Forelimb muscle (tissue), 1 donor: ENCODE measurements around the gene SYNE2. TPM values are rescaled to one million over a fixed set of nuclear protein-coding genes. Genes with fewer than 3 reads are reported as not detected.

Experiments used
- DNase-seq: peaks from one replicate; pipeline ENCODE4 v3.0.0-alpha.2; 2013; ENCODE audit warnings: low read depth
- polyA plus RNA-seq: library from polyadenylated mRNA; unstranded; fragments of 120-200 nt; gene quantifications from one replicate; pipeline ENCODE4 v1.2.1, GENCODE V29; 2013; ENCODE audit not compliant: insufficient read length

Gene SYNE2
- polyA plus RNA-seq, 1 donor: 53.5 TPM

DNA sequence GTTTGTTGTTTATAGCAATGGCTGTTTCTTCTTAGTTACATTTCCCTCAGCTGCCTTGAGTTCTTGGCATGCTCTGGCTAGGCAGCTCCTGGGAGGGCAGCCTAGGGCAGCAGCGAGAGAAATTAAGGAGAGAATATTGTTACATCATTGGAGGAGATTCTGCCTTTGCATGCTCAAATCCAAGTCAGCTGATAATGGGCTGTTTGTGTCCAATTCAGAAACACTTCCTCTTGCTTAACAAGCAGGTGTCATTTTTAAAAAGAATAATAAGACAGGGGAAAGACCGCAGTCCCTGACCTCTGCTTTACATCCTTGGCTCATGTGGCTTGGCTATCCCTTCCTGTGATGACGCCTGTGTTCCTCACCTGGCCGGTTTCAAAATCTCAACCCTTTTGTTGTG, 364.5 kb downstream of the SYNE2 start:
- DNase-seq: no peak

DNA sequence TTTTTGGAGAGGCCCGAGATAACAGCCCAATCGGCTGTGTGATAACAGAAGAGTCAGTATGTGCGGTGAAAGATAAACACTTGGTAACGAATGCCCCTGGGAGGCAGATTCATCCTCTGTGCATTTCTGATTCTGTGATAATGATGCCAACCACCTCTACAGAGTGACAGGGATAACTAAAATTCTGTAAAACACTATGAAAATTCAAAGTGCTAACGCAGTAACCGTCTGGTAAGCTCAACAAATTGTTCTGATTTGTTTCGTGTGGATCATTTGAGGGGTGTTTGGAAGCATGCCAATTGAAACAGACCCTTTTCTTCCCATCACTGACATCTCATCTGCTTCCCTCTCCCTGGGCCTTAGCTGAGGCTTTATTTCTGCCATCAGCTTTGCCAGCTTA, 365.0 kb downstream of the SYNE2 start:
- DNase-seq: no peak

DNA sequence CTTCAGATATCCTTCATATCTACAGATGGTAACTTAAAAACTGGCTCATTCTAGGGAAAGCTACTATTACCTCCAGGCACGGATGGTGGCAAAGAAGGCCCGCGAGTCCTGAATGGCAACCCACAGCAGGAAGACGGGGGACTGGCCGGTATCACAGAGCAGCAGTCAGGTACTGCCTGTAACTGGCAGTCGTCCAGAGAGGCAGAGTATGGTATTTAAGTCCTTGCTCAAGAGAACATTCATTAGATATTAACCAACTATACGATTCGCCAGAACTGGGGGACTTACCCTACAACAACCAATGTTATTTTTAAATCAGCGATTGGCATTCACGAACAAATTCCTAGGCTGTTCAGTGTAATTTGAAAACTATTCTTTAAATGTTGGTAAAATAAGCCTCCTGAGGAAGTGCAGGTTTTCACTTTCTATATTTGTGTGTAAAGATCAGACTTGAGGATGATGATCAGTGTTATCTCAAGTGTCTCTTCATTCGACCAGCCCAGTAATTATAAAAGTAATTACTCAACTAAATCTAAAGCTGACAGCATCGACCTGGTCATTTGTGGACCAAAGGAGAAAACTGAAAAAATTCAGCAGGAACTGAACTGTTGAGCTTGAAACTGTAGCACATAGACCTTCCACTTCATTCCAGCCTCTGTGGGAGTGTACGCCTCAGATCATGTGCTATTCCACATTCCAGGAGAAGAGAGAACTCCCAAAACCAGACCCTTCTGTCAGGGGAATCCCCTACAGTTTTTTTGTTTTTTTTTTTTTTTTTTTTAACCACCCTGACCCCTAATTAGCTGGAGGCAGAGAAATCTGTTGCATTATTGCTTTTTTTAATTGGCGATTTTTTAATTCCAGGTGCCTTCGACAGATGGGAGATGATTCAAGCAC, 365.8 kb downstream of the SYNE2 start:
- DNase-seq: no peak

DNA sequence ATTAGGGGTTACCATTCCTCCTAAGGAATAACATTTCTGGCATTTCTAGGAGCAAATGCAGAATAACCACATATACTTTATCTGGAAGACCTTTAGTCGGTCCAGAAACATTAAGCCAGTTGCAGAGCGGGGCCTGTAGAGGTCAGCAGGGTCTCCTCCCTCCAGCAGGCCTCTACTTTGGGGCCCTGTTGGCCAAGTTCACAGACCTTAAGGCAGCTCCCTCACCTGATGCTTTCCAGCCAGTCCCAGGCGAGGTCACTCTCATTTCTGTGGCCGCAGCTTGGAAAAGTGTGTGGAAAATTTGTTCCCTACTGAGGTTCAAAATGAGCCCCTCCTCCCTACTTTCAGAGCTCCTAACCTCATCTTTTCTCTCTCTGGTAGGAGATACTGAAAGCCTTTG, 367.3 kb downstream of the SYNE2 start:
- DNase-seq: no peak

DNA sequence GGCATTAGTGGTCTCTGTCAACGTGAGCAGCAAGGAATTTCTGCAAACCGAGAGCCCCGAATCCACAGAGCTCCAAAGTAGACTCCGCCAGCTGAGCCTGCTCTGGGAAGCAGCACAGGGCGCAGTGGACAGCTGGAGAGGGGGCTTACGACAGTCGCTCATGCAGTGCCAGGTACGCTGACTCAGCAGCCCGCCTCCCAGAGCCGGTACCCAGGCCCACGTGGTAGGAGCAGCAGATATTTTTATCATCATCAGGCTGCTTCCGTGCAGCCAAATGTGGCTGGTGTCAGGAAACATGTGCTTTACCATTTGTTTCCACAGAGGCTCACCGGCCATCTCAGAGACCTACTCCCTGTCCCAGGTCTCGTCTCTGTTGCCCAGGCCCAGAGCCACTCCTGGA, 367.7 kb downstream of the SYNE2 start:
- no peak for DNase-seq

DNA sequence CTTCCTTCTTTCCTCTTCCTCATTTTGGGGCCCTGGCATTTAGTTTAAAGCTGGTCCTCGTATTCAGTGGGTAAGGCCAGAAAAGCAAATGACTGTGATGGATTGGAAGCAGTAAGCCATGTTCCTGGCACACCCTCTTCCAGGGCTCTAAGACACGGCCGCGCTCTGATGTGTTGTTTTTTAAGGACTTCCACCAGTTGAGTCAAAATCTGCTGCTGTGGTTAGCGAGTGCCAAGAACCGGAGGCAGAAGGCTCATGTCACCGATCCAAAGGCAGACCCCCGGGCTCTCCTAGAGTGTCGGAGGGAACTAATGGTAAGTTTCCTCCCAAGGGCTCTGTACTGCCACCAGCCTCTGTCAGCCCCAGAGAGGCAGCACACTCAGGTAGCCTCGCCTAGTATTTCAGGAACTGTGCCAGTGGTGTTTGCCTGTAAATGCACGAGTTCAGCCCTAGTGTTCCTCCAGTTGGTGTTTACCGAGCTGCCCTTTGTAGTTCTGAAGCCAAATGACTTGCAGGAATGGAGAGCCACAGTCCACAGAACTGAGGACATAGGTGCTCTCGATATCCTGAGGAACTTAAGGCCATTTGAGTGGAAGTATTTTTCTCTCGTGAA, 368.7 kb downstream of the SYNE2 start:
- no peak for DNase-seq

DNA sequence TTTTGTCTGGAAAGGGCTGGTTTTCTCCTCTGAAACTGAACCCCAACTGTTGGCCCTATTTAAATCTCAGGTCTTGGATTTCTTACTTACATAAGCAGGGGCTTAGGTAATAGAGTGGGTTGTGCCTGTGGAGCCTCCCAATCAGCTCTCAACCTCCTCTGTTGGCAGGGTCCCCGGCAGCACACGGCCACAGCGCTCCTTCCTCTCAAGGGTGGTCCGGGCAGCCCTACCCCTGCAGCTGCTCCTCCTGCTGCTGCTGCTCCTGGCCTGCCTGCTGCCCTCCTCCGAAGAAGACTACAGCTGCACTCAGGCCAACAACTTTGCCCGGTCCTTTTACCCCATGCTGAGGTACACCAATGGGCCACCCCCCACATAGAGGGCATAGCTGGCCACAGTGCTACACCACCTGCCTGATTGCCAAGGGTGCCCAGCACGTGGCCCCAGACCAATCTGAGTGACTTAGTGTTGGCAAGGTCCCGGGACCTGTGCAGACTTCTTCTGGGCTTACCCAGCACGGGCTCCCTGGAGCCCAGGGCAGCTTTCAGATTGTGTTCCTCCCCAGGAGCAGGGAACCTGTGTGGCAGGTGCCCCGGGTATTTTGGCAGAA, 372.4 kb downstream of the SYNE2 start:
- no peak for DNase-seq

DNA sequence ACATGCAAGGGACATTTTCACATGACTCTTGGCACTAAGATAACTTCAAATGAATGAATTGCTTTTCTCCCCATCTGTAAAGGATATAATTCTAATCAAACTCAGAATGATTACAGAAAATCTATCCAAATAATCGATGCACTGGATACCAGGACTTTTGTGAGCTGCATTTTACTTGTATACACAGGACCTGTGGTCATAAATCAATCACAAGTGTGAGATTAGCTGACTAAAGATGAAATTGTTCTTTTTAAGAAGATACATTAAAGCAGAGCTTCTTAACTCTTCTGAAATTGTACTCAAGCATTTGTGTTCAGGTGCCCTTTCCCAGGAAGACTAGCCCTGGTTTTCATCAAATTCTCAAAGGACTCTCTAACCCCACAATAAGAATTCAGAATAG, 375.1 kb downstream of the SYNE2 start:
- DNase-seq: no peak

DNA sequence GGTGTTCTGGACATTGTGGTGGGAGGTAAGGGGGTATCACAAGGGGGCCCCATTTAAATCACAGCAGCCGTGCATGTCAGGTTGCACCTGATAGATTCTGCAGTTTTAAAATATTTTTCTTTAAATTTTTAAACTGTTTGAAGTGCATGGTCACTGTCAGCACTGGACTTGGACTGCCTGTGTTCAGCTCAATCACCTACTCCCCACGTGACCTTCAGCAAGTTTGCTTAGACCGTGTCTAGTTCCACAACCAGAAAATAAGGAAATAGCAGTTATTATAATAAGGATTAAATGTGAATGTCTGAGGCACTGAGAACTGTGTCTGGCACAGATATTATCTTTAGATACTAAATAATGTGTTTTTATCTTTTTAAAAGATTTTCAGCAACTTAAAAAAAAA, 376.7 kb downstream of the SYNE2 start:
- no peak for DNase-seq

DNA sequence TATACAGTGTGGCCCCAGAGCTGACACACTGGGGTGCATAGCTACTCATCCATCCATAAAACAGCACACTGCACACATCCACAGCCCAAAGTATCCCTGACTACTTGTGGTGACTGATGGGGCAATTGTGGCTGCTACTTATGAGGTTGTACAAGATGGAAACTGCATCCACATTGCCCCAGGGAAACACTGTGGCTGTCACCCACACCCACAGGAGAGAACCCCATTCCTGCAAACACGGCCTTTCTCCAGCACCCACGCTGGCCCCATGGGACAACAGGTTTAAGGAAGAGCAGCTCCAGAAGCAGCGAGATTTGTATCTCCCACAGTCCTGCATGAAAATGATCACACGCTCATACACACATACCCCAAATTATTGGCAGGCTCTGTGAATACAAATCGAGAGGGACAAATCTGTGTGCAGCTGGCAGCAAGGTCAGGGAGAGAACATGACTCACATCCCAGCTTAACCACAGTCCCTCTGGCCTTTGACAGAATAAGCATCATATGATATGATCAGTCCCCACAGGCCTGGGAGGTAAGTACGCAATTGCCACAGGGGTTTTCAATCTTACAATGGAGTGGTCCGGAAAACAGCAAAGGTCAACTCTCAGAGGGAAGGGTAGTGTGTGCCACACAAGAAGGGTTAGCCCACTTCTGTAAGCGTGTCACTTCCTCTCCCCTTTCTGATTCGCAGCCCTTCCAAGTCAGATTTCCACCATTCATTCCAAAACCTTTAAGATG, 379.5 kb downstream of the SYNE2 start:
- DNase-seq: no peak

DNA sequence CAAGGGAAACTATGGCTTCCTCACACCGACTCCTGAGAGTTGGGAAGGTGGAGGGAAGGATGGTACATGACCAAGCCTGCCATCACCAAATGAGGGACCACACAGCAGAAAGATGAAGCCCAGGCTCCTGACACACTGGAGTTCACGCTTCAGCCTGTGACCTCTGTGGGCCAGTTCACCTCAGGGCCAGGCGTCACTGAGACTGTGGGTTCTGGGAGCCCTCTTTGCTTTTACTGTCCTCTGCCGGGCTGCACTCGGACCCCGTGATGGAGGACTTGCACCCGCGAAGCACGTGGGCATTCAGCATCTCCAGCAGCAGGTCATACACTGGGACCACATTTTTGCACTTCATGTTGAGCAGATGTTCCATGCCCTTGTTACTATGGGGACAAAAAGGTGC, 380.1 kb downstream of the SYNE2 start:
- DNase-seq: no peak

DNA sequence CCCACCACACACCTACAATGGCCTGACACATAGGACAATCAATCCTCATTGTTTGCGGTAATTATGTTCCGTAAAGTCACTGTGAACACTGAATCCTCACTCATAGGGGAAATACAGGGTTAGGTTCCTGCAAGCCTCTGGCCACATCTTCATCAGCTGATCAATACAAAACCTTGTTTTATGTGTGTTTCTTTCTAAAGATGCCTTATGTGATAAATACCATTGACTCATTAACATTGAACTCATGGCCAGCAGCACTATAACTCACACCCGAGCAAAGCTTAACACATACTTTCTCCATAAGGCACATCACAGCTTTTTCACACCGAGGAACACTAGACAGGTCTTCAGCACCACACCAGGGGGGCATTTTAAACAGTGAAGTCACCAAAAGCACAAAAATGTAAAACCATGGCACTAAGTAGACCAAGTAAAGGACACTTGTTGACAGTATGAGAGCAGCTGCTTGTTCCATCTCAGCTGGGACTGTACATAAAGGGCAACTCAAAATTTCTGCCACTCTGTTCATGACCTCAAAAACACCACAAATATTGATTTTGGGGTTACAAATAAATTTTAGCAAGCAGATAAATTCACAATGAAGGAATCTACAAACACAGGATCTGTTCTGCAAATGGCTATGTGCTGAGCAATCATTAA, 380.9 kb downstream of the SYNE2 start:
- DNase-seq: no peak

DNA sequence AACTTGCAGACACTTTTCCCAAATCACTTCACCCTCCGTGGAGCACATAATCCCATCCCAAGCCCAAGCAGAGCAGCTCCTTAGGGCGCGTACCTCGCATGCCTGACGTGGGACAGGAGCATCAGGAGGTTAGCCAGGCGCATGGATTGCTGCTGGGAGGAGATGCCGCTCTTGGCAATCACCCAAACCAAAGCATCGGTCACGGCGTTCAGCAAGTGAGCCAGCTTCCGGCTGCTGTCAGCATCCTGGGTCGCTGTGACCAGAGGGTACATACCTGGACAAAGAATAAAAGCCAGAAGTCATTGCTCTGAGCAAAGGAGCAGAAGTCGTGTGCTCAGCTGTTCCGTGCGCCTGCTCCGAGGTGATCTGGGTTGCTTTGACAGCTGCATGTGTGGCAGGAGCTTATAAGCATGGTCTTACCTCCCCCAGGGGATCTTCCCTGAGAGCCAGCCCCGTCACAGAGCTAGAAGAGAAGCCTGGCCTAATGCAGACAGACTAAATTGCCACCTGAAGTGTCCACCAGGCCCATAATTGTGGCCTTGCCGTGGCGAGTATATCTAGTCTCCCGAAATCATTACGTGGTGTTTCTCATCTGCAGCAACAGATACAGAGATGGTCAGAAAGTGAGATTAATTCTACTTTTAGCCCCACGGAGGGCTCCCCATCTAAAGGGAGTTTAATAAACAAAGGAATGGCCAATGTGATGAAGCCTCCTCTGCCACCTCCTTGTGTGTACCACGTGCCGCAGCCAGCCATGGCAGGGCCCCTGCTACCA, 382.3 kb downstream of the SYNE2 start:
- DNase-seq: no peak

DNA sequence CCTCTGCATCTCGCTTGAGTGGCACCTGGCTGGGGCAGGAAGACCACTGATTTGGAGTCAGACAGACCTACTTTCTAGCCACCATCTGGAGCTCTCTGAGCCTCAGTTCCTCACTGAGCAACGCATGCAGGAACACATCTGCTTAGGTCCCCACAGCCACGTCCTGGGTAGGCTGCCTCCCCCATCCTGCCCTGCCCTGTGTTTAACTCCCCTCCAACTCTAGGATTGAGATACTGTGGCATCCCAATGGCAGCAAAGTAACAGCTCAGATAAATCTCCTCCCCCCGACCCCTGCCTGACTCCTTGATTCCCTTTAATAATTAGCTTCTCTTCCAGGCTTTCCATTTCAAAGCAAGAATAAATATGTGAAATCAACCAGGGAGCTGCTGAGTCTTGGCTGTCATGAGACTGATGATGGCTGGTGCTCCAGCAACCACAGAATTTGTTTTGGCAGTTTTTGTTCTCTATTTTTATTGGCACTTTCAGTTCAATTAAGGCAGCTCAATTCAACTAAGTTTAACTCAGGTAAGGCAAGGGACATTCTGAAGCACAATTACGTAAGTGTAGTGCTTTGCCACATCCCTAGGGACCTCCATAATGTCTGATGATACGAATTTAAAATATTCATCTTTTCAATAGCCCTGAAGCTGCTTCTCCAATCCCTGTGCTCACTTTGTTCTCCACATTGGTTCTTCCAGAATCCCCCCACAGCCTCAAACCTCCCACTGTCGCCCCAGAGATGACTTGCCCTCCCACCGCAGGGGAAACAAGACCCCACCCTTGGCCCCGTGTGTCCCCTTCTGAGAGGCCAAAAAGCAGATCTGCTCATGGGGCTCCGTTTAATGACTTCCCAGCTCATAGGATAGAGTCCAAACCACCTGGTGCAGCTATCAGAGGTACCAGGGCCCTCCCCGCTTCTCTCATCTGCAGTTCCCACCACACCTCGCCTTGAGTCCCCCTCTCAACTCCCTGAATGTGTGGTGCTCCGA, 383.1 kb downstream of the SYNE2 start:
- DNase-seq: no peak

DNA sequence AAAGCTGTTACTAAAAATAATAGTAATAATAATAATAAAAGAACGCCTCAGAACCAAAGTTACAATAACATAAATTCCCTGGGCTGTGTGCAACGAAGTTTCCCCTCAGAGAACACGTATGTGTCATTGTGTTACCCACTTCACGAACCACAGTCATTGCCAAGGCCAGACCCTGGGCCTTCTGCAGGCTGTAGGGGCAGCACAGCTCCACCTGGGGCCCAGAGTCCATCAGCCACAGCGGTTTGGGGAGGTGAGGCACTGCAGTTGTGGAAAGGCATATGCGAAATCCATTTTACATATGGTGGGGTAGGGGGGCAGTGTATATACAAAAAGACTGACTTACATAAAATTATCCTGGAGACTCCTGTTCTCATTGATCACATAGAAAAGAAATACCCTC, 385.2 kb downstream of the SYNE2 start:
- no peak for DNase-seq

DNA sequence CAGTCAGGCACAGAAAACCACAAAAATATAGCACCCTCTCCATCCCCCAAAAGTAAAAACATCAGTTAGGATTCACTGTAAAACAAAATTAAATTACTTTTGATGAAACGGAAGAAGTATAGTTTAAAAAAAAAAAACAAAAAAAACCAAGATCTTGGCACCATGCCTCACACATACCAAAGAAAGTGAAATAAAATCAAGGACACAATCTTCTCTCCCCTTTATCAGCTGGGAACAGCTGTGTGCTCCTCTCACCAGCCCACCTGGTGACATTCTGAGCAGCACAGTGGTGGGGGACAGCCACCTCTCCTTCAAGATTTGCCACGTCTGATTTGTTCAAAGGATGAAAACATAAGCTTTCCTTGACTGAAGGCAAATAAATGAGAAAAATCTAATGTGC, 385.8 kb downstream of the SYNE2 start:
- no peak for DNase-seq

DNA sequence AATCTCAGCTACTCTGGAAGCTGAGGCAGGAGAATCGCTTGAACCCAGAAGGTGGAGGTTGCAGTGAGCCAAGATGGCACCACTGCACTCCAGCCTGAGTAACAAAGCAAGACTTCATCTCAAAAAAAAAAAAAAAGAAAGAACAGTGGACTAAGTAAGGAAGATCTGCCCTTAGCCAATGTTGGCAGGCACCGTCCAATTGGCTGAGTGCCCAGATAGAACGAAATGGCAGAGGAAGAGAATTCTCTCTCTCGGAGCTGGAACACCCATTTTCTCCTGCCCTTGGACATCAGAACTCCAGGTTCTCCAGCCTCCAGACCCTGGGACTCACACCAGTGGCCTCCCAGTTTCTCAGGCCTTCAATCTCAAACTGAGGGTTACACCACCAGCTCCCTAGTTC, 391.5 kb downstream of the SYNE2 start:
- DNase-seq: no peak

DNA sequence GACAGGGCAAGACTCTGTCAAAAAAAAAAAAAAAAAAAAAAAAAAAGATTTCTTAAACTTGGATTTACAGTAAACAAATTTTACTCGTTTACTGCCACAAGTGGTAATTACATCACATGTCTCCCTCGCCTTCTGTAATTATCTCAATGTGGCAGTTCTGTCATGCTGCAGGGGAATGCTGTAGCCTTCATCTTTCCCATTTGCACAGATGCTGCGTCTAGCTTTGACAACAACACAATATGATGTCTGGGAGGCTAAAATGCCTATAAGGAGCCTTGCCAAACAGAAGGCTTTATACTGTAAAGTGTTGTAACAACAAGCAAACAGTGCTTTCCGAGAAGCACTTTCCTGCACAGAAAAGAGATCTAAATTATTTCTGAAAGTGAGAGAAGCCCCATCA, 392.7 kb downstream of the SYNE2 start:
- DNase-seq: no peak

DNA sequence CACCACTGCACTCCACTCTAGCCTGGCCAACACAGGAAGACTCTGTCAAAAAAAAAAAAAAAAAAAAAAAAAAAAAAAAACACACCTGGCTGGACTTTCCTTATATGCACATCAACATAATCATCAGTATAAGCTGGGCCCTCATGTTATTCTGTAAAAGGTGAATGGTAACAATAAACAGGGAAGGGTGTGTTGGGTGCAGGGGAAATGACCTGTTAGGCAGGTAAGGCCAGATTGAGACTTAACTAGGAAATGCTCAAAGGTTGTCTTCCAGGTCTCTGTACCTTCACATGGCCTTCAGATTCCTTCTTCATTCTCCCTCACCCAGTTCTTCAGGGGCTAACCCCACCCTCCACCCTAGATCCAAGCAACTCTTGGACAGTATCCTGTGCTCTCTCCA, 393.9 kb downstream of the SYNE2 start:
- no peak for DNase-seq

DNA sequence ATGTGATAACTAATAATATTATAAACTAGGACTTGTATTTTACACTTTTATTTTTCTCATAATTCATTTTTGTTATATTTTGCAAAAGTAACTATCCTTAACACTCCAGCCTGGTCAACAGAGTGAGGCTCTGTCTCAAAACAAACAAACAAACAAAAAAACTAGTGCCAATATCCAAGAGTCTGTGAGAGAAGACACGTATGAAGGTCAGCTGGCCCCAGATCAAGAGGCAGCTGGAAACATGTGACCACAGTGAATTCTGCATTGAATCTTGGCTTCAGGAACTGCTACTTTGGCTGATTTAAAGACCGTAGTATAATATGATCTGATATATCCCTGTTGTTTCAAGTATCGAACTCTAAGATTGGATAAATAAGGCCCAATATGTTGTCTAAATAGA, 394.4 kb downstream of the SYNE2 start:
- DNase-seq: no peak
